Trophoblast cell (in vitro differentiated cells and primary cell): Measurements from ENCODE around the gene SLAMF1.

Source experiments
- DNase-seq, 2 donors: peaks; one replicate each; pipeline ENCODE4 v3.0.0-alpha.2; 2016
- H2AFZ ChIP-seq: 2 replicates; pipeline ENCODE4 v1.6.1; 2013; ENCODE audit warnings: low read length, moderate library complexity, mild to moderate bottlenecking; ENCODE audit not compliant: insufficient read depth, poor library complexity
- H2AK5ac ChIP-seq: 2 replicates; pipeline ENCODE4 v1.6.1; 2013; ENCODE audit warnings: mild to moderate bottlenecking, low read length
- H2BK120ac ChIP-seq: 2 replicates; pipeline ENCODE4 v1.6.1; 2013; ENCODE audit warnings: low read length, mild to moderate bottlenecking, moderate library complexity; ENCODE audit not compliant: insufficient read depth, poor library complexity
- H2BK12ac ChIP-seq: 2 replicates; pipeline ENCODE4 v1.6.1; 2013; ENCODE audit warnings: mild to moderate bottlenecking, low read length, moderate library complexity
- H2BK5ac ChIP-seq: 2 replicates; pipeline ENCODE4 v1.6.1; 2013; ENCODE audit warnings: low read length, low read depth, moderate library complexity, mild to moderate bottlenecking; ENCODE audit not compliant: poor library complexity
- H3K14ac ChIP-seq: 2 replicates; pipeline ENCODE4 v1.6.1; 2013; ENCODE audit warnings: mild to moderate bottlenecking, low read length
- H3K18ac ChIP-seq: 2 replicates; pipeline ENCODE4 v1.6.1; 2013; ENCODE audit warnings: mild to moderate bottlenecking, low read length
- H3K23ac ChIP-seq: 2 replicates; pipeline ENCODE4 v1.6.1; 2013; ENCODE audit warnings: low read length
- H3K27ac ChIP-seq: 2 replicates; pipeline ENCODE4 v1.5.1; 2013; ENCODE audit warnings: low read depth, mild to moderate bottlenecking, inconsistent platforms, low read length, moderate library complexity
- H3K27me3 ChIP-seq: 2 replicates; pipeline ENCODE4 v1.6.1; 2013; ENCODE audit warnings: inconsistent platforms, mild to moderate bottlenecking, low read length, moderate library complexity; ENCODE audit not compliant: insufficient read depth
- H3K36me3 ChIP-seq, 2 experiments: 1 replicate in 1 of 2; 2 replicates in 1 of 2; pipeline ENCODE4 v1.6.1; 2013; ENCODE audit warnings: low read length in 2 of 2, mild to moderate bottlenecking in 2 of 2, moderate library complexity in 1 of 2; ENCODE audit not compliant: insufficient read depth in 2 of 2, control insufficient read depth in 1 of 2
- H3K4ac ChIP-seq: 2 replicates; pipeline ENCODE4 v1.6.1; 2013; ENCODE audit warnings: low read depth, mild to moderate bottlenecking, low read length, moderate library complexity
- H3K4me1 ChIP-seq, 2 experiments: 1 replicate in 1 of 2; 2 replicates in 1 of 2; pipeline ENCODE4 v1.6.1; 2013; ENCODE audit warnings: low read length in 2 of 2, mild to moderate bottlenecking in 2 of 2, moderate library complexity in 1 of 2; ENCODE audit not compliant: insufficient read depth in 2 of 2, control insufficient read depth in 1 of 2
- H3K4me2 ChIP-seq: 2 replicates; pipeline ENCODE4 v1.6.1; 2013; ENCODE audit warnings: inconsistent platforms, mild to moderate bottlenecking, low read length, moderate library complexity
- H3K4me3 ChIP-seq: 2 replicates; pipeline ENCODE4 v1.5.1; 2013; ENCODE audit warnings: mild to moderate bottlenecking, low read depth, low read length, inconsistent platforms
- H3K79me1 ChIP-seq: one replicate; pipeline ENCODE4 v1.6.1; 2013; ENCODE audit warnings: low read length
- H3K79me2 ChIP-seq: 2 replicates; pipeline ENCODE4 v1.6.1; 2013; ENCODE audit warnings: low read length, mild to moderate bottlenecking; ENCODE audit not compliant: control insufficient read depth, insufficient read depth, poor library complexity
- H3K9ac ChIP-seq: 2 replicates; pipeline ENCODE4 v1.6.1; 2013; ENCODE audit warnings: mild to moderate bottlenecking, low read length
- H3K9me3 ChIP-seq: 2 replicates; pipeline ENCODE4 v1.6.1; 2013; ENCODE audit warnings: low read depth, mild to moderate bottlenecking, control low read depth, inconsistent platforms, low read length; ENCODE audit not compliant: insufficient read depth
- H4K12ac ChIP-seq: 2 replicates; pipeline ENCODE4 v1.6.1; 2013; ENCODE audit warnings: low read depth, mild to moderate bottlenecking, low read length, moderate library complexity
- H4K8ac ChIP-seq: 2 replicates; pipeline ENCODE4 v1.6.1; 2013; ENCODE audit warnings: low read depth, mild to moderate bottlenecking, low read length, moderate library complexity
- H4K91ac ChIP-seq: one replicate; pipeline ENCODE4 v1.6.1; 2013; ENCODE audit warnings: low read depth, mild to moderate bottlenecking, low read length, moderate library complexity
- WGBS: extraction: QIAGEN DNeasy Blood & Tissue Kit; methylation state at CpG from one replicate; pipeline ENCODE4 v1.1.7; 2013; ENCODE audit warnings: missing lambda C conversion rate; ENCODE audit not compliant: insufficient read length, insufficient coverage; ENCODE audit errors: extremely low coverage; 5-methylcytosine and 5-hydroxymethylcytosine counted together

Gene SLAMF1

GRCh38 chr1:160657250-160657781, 10.5 kb upstream of the SLAMF1 start:
- peak overlapping the region; percentile 60 for H2BK120ac ChIP-seq
- H2AFZ ChIP-seq: no peak overlapping the region
- peak overlapping the region; percentile 29 for H3K14ac ChIP-seq
- H3K18ac ChIP-seq: no peak overlapping the region
- H3K4ac ChIP-seq: no peak overlapping the region
- H2AK5ac ChIP-seq: no peak overlapping the region
- H3K4me1 ChIP-seq: peaks cover 12 to 24% of the 10 kb centered on the region in 2 experiments
- no peaks in the 10 kb centered on the region for H3K36me3 ChIP-seq
- H3K27ac ChIP-seq: no peak overlapping the region
- no peak for DNase-seq
- no peak overlapping the region for H3K9ac ChIP-seq
- H2BK12ac ChIP-seq: no peak overlapping the region
- peak overlapping the region; percentile 85 for H2BK5ac ChIP-seq
- H3K23ac ChIP-seq: no peak overlapping the region
- no peak overlapping the region for H4K12ac ChIP-seq
- no peak overlapping the region for H3K4me3 ChIP-seq
- H3K4me2 ChIP-seq: no peak overlapping the region
- H4K8ac ChIP-seq: no peak overlapping the region
- no peak overlapping the region for H4K91ac ChIP-seq
- peaks cover 16% of the 10 kb centered on the region for H3K79me1 ChIP-seq
- H3K27me3 ChIP-seq: no peaks in the 10 kb centered on the region
- no peaks in the 10 kb centered on the region for H3K79me2 ChIP-seq
- WGBS: no CpG with 5 or more reads among the region's 5 CpGs
- H3K9me3 ChIP-seq: no peaks in the 10 kb centered on the region

GRCh38 chr1:160656737-160657136, 9.9 kb upstream of the SLAMF1 start:
- H3K18ac ChIP-seq: no peak overlapping the region
- no peak overlapping the region for H4K91ac ChIP-seq
- H3K4me2 ChIP-seq: no peak overlapping the region
- H2AFZ ChIP-seq: no peak overlapping the region
- H4K8ac ChIP-seq: no peak overlapping the region
- H3K14ac ChIP-seq: no peak overlapping the region
- H2AK5ac ChIP-seq: no peak overlapping the region
- no peaks in the 10 kb centered on the region for H3K27me3 ChIP-seq
- H3K23ac ChIP-seq: no peak overlapping the region
- H3K4me1 ChIP-seq: peaks cover 12 to 26% of the 10 kb centered on the region in 2 experiments
- H2BK120ac ChIP-seq: no peak overlapping the region
- no peak overlapping the region for H2BK5ac ChIP-seq
- no peaks in the 10 kb centered on the region for H3K79me2 ChIP-seq
- no peak overlapping the region for H3K9ac ChIP-seq
- H2BK12ac ChIP-seq: no peak overlapping the region
- no peak overlapping the region for H4K12ac ChIP-seq
- no peaks in the 10 kb centered on the region for H3K9me3 ChIP-seq
- H3K79me1 ChIP-seq: peaks cover 16% of the 10 kb centered on the region
- H3K4me3 ChIP-seq: no peak overlapping the region
- WGBS: no CpG with 5 or more reads among the region's 3 CpGs
- H3K36me3 ChIP-seq: no peaks in the 10 kb centered on the region
- DNase-seq: no peak
- H3K27ac ChIP-seq: no peak overlapping the region
- H3K4ac ChIP-seq: no peak overlapping the region

GRCh38 chr1:160653620-160654016, 6.8 kb upstream of the SLAMF1 start:
- H3K79me1 ChIP-seq: peaks cover 16% of the 10 kb centered on the region
- H3K27ac ChIP-seq: peak overlapping the region; percentile 66
- no peak overlapping the region for H3K4me2 ChIP-seq
- H3K4me3 ChIP-seq: no peak overlapping the region
- H2AFZ ChIP-seq: no peak overlapping the region
- no peak overlapping the region for H3K18ac ChIP-seq
- peak overlapping the region; percentile 5 for H2BK5ac ChIP-seq
- no peak overlapping the region for H4K12ac ChIP-seq
- H4K8ac ChIP-seq: no peak overlapping the region
- H3K14ac ChIP-seq: peak overlapping the region; percentile 3
- no peak overlapping the region for H3K9ac ChIP-seq
- peak overlapping the region; percentile 5 for H2BK12ac ChIP-seq
- H3K4me1 ChIP-seq: peaks cover 15 to 25% of the 10 kb centered on the region in 2 experiments
- WGBS: no CpG with 5 or more reads among the region's 2 CpGs
- no peaks in the 10 kb centered on the region for H3K36me3 ChIP-seq
- H2BK120ac ChIP-seq: peak overlapping the region; percentile 78
- no peak overlapping the region for H2AK5ac ChIP-seq
- H3K4ac ChIP-seq: no peak overlapping the region
- H3K27me3 ChIP-seq: no peaks in the 10 kb centered on the region
- no peaks in the 10 kb centered on the region for H3K79me2 ChIP-seq
- no peak overlapping the region for H3K23ac ChIP-seq
- H4K91ac ChIP-seq: peak overlapping the region; percentile 71
- no peaks in the 10 kb centered on the region for H3K9me3 ChIP-seq
- DNase-seq: no peak

- Histone ChIP-seq H3K4me2 (no peak overlapping the region), H3K36me3 (no peaks in the 10 kb centered on the region), H3K18ac (peak overlapping the region; percentile 75), H4K91ac (peak overlapping the region; percentile 92), H3K79me2 (no peaks in the 10 kb centered on the region), H3K9me3 (no peaks in the 10 kb centered on the region), H2BK12ac (peak overlapping the region; percentile 89), H2AK5ac (peak overlapping the region; percentile 49), H2AFZ (no peak overlapping the region), H3K27ac (peak overlapping the region; percentile 66), H3K14ac (peak overlapping the region; percentile 74), H4K12ac (peak overlapping the region; percentile 7), H3K9ac (no peak overlapping the region), H2BK5ac (peak overlapping the region; percentile 61), H3K4ac (peak overlapping the region; percentile 60), H4K8ac (peak overlapping the region; percentile 61), H3K79me1 (peaks cover 14% of the 10 kb centered on the region), H2BK120ac (peak overlapping the region; percentile 78), H3K23ac (no peak overlapping the region), H3K4me1 (peaks cover 15 to 22% of the 10 kb centered on the region in 2 experiments), H3K27me3 (no peaks in the 10 kb centered on the region), H3K4me3 (no peak overlapping the region)
- WGBS: no CpG with 5 or more reads among the region's 9 CpGs
- peak; percentile 27 to 59 for DNase-seq
Measured at GRCh38 chr1:160652924-160653619, 6.2 kb upstream of the SLAMF1 start.
